NCI-H82 (cell line): Measurements from ENCODE around the gene AADACL4.
A peak's percentile ranks its signal among the peaks of the same experiment; 100 is the strongest.

Experiments
- DNase-seq: peaks from one replicate; lab custom pipeline; 2025; lab: John Stamatoyannopoulos, UW

Gene AADACL4

GRCh38 chr1:12658531-12659453 lies 14.9 kb downstream of the AADACL4 start:
- peak; percentile 91 for DNase-seq

GRCh38 chr1:12661606-12662219 lies 17.8 kb downstream of the AADACL4 start:
- no peak for DNase-seq

- no peak for DNase-seq
Observed at GRCh38 chr1:12662556-12662955, 18.7 kb downstream of the AADACL4 start.

DNA sequence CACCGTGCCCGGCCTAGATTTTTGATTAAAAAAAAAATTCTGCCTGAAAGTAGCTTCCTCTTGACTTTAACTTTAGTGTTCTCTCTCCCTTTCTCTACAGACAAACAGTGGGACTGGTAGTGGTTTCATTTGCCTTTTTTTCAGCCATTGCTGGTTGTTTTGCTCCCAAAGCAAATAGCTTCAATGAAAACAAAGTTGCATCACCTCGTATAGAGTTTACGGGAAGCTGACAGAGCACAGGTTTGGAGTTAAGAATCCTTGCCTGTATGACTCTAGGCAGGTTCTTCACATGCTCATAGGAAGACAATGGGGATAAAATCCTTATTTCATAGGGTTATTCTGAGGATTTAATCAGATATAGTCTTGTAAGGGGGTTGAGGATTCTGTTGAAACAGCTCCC lies 21.6 kb downstream of the AADACL4 start:
- DNase-seq = no peak

DNA sequence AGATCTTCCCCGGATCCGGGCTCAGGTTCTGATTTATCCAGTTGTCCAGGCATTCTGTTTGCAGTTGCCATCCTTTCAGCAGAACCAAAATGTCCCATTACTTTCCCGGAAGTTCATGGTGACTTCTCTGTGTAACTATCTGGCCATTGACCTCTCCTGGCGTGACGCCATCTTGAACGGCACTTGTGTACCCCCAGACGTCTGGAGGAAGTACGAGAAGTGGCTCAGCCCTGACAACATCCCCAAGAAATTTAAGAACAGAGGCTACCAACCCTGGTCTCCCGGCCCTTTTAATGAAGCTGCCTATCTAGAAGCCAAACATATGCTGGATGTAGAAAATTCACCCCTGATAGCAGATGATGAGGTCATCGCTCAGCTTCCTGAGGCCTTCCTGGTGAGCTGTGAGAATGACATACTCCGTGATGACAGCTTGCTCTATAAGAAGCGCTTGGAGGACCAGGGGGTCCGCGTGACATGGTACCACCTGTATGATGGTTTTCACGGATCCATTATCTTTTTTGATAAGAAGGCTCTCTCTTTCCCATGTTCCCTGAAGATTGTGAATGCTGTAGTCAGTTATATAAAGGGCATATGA lies 22.4 kb downstream of the AADACL4 start:
- no peak for DNase-seq

DNA sequence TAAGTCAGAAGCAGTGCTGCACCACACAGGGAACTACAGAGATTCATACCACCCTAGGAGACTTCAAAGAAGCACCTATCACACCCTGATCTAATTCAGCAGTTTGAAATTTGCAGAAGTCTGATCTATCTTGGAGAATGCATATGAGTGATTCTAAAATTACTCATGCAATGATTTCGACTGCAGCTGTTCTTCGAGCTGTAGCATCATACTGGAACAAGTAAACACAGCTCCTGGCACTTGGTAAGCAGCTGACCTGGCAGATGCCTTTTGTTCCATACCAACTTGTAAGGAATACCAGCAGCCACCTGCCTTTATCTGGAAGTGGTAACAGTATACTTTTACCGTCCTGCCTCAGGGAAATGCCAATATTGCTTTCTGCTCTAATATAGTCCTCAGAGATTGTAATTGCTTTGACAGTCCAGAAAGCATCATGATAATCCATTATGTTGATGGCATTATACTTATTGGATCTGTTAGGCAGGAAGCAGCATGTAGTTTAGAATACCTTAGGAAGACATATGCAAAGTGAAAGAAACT lies 25.7 kb downstream of the AADACL4 start:
- no peak for DNase-seq

- DNase-seq = no peak
Observed at GRCh38 chr1:12674358-12674757, 30.5 kb downstream of the AADACL4 start.

- peak; percentile 52 for DNase-seq
Observed at GRCh38 chr1:12676122-12676521, 32.2 kb downstream of the AADACL4 start.

DNA sequence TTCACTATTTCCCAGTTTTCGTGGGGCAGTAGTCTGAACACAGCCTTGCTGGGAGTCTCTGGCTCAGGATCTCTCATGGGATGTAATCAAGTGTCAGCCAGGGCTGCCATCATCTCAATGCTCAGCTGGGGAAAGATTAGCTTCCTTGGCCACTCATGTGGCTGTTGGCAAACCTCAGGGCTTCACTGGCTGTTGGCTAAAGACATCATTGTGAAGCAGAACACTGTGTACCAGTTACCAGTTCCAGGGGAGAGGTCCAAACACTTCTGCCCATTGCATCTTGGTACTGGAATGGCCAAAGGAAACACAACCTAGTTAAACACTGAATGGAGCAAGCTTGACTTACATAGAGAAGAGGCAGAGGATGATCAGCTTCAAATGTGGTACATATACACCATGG lies 33.7 kb downstream of the AADACL4 start:
- no peak for DNase-seq

DNA sequence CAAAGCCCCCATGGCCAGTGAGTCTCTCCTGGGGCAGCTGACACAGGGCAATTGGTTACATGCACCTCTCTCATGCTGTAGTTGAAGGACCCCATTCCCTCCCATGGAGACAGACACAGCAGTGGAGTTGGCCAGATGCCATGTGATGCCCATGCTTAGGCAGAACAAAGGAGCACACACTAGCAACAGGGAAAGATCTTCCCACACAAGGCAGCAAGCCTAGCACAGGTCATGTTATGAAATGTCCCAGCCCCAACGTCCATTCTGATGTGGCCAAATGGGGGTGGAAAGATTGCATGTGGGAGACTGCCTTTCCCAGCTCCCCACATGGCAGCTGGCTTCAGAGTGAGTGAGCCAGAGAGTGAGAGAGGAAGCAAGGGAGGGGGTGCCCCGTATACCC lies 34.5 kb downstream of the AADACL4 start:
- no peak for DNase-seq

GRCh38 chr1:12678820-12679219 lies 34.9 kb downstream of the AADACL4 start:
- DNase-seq = no peak

GRCh38 chr1:12690156-12690555 lies 46.3 kb downstream of the AADACL4 start:
- DNase-seq = no peak

GRCh38 chr1:12692967-12693782 lies 49.3 kb downstream of the AADACL4 start:
- DNase-seq = no peak

DNA sequence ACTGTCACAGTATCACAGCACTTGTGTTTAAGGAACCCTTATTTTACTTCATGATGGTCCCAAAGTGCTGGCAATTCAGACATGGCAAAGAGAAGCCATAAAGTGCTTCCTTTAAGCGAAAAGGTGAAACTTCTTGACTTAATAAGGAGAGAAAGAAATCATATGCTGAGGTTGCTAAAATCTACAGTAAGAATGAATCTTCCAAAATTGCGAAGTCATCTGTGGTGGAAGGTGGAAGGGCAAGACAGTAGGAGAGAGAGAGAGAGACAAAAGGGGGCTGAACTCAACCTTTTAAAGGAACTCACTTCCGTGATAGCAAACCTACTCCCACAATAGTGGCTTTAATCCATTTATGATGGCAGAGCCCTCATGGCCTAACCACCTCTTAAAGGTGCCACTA lies 52.8 kb downstream of the AADACL4 start:
- DNase-seq = no peak

DNA sequence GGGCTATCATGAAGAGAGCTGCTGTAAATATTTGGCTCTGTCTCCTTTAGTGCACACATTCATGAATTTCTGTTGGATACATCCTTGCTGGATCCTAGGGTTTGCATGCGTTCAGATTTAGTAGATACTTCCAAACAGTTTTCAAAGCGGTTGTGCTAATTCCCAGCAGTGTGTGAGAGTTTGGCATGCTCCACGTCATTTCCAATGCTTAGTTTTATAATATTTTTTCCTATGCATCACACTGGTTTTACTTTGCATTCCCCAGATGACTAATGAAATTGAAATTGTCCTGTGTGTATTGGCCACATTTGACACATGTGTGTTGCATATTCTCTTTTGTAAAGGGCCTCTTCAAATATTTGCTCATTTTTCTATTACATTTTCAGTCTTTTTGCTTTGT lies 53.5 kb downstream of the AADACL4 start:
- DNase-seq = no peak

DNA sequence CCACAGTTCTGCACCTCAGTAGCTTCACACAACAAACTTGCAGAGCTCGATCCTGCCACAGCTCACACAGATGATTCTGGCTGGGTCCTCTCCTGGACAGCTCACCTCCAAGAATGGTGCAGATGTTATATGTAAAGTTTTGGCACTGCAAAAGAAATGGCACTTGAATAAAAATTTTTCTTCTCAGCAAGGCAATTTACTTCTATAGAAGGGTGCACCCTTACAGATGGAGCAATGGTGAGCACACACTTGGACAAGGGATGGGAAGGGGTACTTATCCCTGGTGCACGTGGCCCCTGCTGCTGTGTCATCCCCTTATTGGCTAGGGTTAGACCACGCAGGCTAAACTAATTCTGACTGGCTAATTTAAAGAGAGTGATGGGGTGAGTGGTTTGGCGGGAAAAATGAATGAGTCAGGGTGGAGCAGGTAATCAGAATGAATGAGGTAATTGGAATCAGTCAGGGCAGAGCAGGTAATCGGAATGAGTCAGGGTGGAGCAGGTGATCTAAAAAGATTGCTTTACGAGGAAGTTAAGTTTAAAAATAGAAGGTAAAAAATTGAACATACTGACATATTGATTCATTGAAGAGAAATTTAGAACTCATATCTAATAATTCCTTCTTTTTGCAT lies 60.1 kb downstream of the AADACL4 start:
- no peak for DNase-seq

DNA sequence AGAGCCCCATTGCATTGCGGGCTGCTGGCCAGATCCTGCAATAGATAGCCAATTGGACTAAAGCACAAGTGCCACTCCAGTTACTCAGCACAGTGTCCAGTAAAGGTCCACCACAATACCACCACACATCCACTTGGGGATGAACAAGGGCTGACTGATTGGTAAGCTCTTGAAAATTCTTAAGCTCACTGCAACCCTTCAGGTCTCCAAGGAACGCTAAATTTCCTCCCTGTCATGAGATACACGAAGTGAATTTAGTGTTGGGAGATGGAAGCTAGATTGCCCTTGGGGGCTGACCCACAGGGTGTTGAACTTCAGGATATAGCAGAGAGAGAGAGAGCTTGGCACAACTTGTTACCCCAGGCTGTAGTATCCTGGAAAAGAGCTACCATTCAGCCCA lies 62.2 kb downstream of the AADACL4 start:
- no peak for DNase-seq

GRCh38 chr1:12708396-12709090 lies 64.7 kb downstream of the AADACL4 start:
- DNase-seq = no peak

DNA sequence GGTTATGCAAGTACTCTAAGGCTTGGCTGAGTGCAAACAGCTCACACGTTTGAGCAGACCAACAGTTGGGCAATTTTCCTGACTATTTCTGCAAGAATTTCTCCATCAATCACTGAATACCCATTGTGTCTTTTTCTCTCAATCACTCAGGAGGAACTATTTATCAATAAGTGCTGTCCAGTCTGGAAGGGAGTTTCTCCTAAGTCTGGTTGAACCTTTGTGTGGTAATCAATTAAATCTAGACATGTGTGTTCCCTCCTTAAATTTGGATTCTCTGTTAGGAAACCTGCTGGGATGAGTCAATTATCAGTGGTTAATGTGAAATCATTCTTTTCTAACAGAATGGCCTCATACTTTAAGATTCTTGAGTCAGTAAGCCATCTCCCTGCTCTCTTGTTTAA lies 65.2 kb downstream of the AADACL4 start:
- no peak for DNase-seq

- DNase-seq = no peak
Observed at GRCh38 chr1:12709696-12710095, 65.8 kb downstream of the AADACL4 start.

GRCh38 chr1:12711536-12711935 lies 67.7 kb downstream of the AADACL4 start:
- DNase-seq = no peak
